A673 (cell line): ENCODE results near the gene ADAM12.

ENCODE experiments used
- CTCF ChIP-seq: fragments of 300-800, 200-600 bp; sonication (generic); conservative IDR thresholded peaks from 2 replicates; pipeline ENCODE4 v1.5.1; 2017; ENCODE audit warnings: low read depth, mild to moderate bottlenecking, antibody characterized with exemption, low read length, moderate library complexity, mixed read lengths
- EZH2 ChIP-seq: fragments of 200-600 bp; sonication (generic); IDR thresholded peaks from 2 replicates; pipeline ENCODE4 v1.6.1; 2017; ENCODE audit warnings: borderline replicate concordance, low read depth, mild to moderate bottlenecking, mixed read lengths, antibody characterized with exemption, low read length; ENCODE audit not compliant: poor library complexity, severe bottlenecking

- no peak for TF ChIP-seq CTCF
- no peak for TF ChIP-seq EZH2
Measured at GRCh38 chr10:126351021-126351420, 37.3 kb downstream of the ADAM12 start.
